Activated T-helper 1 cell treated with anti-CD3 and anti-CD28 coated beads, Interleukin-12 subunit alpha, Interleukin-12 subunit beta, Interleukin-2, Interleukin-4 antibody, amounts not matched to agents 30 ng/mL and 10 ng/mL and 1 ng/mL, durations not matched to agents 14 hours and 24 hours and 36 hours (primary cell): ENCODE results near the gene VPS39. TPM values are rescaled to one million over a fixed set of nuclear protein-coding genes. Genes with fewer than 3 reads are reported as not detected.

Source experiments
- DNase-seq: peaks from one replicate; pipeline ENCODE4 v3.0.0; 2021; ENCODE audit warnings: low spot score
- H3K27ac Mint-ChIP-seq: one replicate; pipeline ENCODE4 v1.8.0; 2021; ENCODE audit warnings: mild to moderate bottlenecking, mixed read lengths
- H3K27me3 Mint-ChIP-seq: one replicate; pipeline ENCODE4 v1.8.0; 2022; ENCODE audit warnings: mild to moderate bottlenecking, moderate library complexity, mixed read lengths; ENCODE audit not compliant: insufficient read depth
- H3K36me3 Mint-ChIP-seq: one replicate; pipeline ENCODE4 v1.8.0; 2021; ENCODE audit warnings: low read depth, mixed read lengths
- H3K4me1 Mint-ChIP-seq: one replicate; pipeline ENCODE4 v1.8.0; 2021; ENCODE audit warnings: low read depth, mixed read lengths
- H3K4me3 Mint-ChIP-seq: one replicate; pipeline ENCODE4 v1.8.0; 2021; ENCODE audit warnings: mild to moderate bottlenecking, moderate library complexity, mixed read lengths
- H3K9me3 Mint-ChIP-seq: one replicate; pipeline ENCODE4 v1.8.0; 2021; ENCODE audit warnings: mixed read lengths
- intact Hi-C: fragments of 100-400 bp; cut with micrococcal nuclease; formaldehyde crosslinking; loops from one replicate; pipeline ENCODE4 v1.15.1; 2024
- total RNA-seq: library from RNA; stranded (reverse); gene quantifications from 2 replicates; pipeline ENCODE4 v1.2.3, GENCODE V29; 2022

The VPS39 gene
- total RNA-seq, 1 donor from 2014 or later, result 63.8 TPM

DNA sequence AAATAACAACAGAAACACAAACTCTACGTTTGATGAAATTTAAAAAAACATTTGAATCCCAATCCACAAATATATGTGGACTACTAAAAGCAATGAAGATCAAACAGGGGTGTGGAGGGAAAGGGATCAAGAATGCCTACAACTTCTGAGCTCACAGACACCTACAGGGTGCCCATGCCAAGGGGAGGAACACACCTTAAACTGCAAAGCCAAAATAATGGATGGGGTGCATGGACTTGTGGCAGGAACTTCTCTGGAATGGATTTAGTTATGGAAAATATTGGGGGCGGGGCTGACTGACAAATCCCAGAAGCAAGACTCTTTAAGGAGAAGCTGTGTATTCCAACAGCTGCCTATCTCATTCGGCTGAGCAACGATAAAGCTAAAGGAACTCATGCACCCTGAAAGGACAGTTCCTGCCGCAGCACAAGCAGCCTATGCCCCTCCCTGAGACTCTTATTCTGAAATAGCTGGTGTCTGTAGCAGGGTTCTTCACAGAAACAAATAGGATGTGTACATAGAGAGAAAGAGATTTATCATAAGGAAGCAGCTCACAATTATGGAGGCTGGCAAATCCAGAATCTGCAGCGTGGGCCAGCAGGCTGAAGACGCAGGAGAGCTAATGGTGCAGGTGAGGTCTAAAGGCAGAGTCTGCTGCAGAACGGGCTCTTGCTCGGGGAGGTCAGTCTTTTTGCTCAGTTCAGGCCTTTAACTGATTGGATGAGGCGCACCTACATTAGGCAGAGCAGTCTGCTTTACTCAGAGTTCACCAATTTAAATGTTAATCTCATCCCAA, 89.3 kb downstream of the VPS39 start:
- Mint-ChIP-seq H3K9me3 (no peaks in the 10 kb centered on the region), H3K36me3 (no peaks in the 10 kb centered on the region), H3K4me3 (no peak overlapping the region), H3K27ac (no peak overlapping the region), H3K4me1 (no peaks in the 10 kb centered on the region), H3K27me3 (peaks cover 9% of the 10 kb centered on the region)
- DNase-seq, result no peak
- intact Hi-C loops, result no loop called here

- Mint-ChIP-seq H3K4me1 (peaks cover 23% of the 10 kb centered on the region), H3K9me3 (no peaks in the 10 kb centered on the region), H3K36me3 (peaks cover 2% of the 10 kb centered on the region), H3K4me3 (no peak overlapping the region), H3K27ac (no peak overlapping the region), H3K27me3 (peaks cover 10% of the 10 kb centered on the region)
- DNase-seq, result no peak
- intact Hi-C loops, result no loop called here
Measured at GRCh38 chr15:42111924-42112323, 96.2 kb downstream of the VPS39 start.

DNA sequence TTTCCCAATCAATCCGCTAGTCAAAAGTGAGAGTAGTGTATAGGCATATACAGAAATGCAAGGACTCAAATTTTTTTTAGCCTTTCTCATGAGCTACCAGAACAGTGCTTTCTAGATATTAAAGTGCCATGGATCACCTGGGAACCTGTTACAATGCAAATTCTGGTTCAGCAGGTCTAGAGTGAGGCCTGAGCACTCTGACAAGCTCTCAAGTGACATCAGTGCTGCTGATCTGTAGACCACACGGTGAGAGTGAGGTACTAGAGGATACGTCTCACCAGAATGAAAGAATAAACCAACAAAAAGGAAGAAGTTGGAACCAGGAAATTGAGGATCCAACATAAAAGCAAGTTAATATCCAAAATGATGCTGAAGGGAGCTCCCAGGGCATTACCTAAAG, 97.7 kb downstream of the VPS39 start:
- no peak overlapping the region for H3K4me3 Mint-ChIP-seq
- H3K9me3 Mint-ChIP-seq, result no peaks in the 10 kb centered on the region
- no peak overlapping the region for H3K27ac Mint-ChIP-seq
- peaks cover 23% of the 10 kb centered on the region for H3K4me1 Mint-ChIP-seq
- intact Hi-C loops, result no loop called here
- H3K36me3 Mint-ChIP-seq, result peaks cover 2% of the 10 kb centered on the region
- H3K27me3 Mint-ChIP-seq, result peaks cover 8% of the 10 kb centered on the region
- DNase-seq, result no peak

GRCh38 chr15:42108806-42109205, 99.3 kb downstream of the VPS39 start:
- intact Hi-C loops, result no loop called here
- peaks cover 23% of the 10 kb centered on the region for H3K4me1 Mint-ChIP-seq

More at GRCh38 chr15:42108806-42109205, 99.3 kb downstream of the VPS39 start:
- peaks cover 4% of the 10 kb centered on the region for H3K27me3 Mint-ChIP-seq
- H3K9me3 Mint-ChIP-seq, result no peaks in the 10 kb centered on the region
- H3K27ac Mint-ChIP-seq, result no peak overlapping the region
- H3K36me3 Mint-ChIP-seq, result peaks cover 2% of the 10 kb centered on the region
- H3K4me3 Mint-ChIP-seq, result no peak overlapping the region
- DNase-seq, result no peak

Other genes with a start within 250 kb of the VPS39 start
- gene EHD4, start 235.7 kb downstream of the VPS39 start, total RNA-seq, result 29.5 and 30.1 TPM in 2 replicates
- not detected in 2 replicates for gene PLA2G4E, start 187.3 kb downstream of the VPS39 start, total RNA-seq
- not detected in 2 replicates for gene PLA2G4D, start 113.7 kb downstream of the VPS39 start, total RNA-seq
- gene PLA2G4F, start 51.7 kb downstream of the VPS39 start, total RNA-seq, result not detected in 2 replicates
- 13.0 and 15.2 TPM in 2 replicates for gene GANC, start 64.9 kb upstream of the VPS39 start, total RNA-seq
- gene TMEM87A, start 65.1 kb upstream of the VPS39 start, total RNA-seq, result 42.3 and 46.2 TPM in 2 replicates
- 1.5 and 1.6 TPM in 2 replicates for gene CAPN3, start 151.2 kb upstream of the VPS39 start, total RNA-seq